CD4-positive, alpha-beta T cell treated with Interleukin-10 for 1 hour (primary cell): ENCODE results near the gene MAPKBP1.

Source experiments
- DNase-seq: peaks from one replicate; pipeline ENCODE4 v3.0.0-alpha.2; 2020

Gene MAPKBP1

DNA sequence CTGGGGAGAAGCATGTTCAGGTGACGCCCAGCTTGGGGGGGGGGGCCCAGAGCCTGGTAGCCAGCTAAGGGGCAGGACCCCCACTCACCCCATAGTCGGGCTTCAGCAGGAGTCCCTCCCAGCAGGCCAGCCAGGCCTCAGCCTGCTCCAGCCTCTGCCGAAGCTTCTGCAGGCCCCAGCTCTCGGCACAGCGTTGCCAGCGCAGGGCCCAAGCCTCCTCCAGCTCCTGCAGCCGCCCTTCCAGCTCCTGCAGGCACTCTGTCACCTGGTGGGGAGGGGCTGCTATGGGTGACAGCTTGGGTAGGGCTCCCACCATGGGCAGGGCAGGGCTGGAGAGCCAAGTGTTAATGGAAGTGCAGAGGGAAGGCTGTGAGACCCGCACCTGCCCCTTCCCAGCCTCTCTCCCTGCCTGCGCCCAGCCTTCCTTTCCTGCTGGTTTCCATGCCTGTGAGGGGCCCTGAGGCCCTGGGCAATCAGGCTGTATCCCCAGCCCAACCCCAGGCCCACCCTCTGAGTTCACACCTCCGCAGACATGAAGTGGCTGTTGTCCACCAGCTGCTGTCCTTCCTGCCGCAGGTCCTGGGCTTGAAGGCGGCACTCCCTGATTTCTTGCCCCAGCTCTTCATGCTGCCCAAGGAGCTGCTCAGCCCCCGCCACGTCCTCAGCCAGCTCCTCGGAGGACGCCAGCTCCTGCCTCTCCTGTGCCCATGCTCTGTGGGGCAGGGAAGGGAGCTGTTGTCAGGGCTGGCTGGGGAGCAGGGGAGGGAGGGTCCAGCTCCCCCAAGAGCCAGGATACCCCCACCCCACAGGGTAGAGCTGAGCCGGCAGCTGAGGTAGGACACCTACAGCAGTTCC, 78.7 kb downstream of the MAPKBP1 start:
- no peak for DNase-seq

DNA sequence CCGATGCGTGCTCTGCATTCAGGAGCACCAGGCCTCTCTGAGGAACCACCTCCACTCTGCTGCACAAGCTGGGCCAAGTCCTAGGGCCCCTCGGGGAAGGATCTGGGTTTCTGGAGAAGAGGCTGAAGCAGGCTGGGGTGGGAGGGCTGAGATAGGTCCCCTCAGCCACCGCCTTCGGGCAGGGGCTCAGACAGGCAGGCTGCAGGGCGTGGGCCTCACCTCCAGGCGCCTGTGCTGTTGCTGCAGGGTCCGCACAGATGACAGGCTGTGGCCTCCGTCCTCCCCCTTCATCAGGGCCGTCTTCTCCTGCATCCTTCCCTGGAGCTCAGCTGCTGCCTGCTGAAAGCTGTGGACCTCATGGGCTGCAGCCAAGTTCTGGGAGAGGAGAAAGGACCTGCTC, 79.5 kb downstream of the MAPKBP1 start:
- no peak for DNase-seq

DNA sequence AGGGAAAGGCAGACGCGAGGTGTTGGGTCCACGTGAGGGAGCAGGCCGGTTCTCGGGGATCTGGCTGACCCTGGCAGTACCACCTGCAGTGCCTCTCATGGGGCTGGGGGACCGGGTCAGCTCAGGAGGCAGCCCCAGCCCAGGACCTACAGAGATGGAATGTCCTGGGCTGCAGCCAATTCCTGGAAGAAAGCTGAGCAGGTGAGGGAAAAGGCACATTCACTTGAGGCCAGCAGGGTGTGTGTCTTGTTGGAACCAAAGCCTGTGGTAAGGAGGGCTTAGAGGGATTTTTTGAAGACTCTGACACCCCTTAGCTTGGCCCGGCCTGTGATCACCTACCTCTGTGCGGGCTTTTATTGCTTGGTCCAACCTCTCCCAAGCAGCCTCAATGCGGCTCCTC, 80.2 kb downstream of the MAPKBP1 start:
- no peak for DNase-seq

DNA sequence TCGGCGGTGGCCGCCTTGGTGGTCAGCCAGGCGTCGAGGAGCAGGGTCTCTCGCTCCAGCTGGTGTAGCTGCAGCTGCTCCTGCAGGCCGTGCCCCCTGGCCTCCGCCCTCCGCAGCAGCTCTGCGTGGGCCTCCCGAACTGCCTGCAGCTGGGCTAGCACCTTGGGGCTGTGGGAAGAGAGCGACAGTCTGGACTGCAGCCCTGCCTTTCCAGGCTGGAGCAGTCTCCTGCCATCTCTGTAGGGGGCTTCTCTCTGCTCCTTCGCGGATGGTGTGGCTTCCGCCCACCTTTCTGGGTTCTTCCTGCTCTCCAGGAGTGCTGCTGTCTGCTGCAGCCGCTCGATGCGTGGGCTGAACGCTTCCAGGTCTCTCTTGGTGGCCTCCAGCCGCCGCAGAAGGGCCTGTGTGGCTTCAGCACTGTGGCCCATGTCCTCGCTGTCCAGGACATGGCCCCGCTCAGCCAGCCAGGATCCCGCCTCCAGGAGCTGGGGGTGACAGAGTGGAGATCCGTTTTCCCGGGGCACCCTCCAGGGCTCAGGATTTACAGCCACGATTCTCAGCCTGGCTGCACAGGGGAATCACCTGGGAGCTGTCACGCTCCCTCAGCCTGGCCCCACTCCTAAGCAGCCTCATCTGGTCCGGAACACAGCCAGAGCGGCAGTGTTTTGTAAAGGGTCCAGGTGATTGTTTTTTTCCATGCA, 81.1 kb downstream of the MAPKBP1 start:
- no peak for DNase-seq

DNA sequence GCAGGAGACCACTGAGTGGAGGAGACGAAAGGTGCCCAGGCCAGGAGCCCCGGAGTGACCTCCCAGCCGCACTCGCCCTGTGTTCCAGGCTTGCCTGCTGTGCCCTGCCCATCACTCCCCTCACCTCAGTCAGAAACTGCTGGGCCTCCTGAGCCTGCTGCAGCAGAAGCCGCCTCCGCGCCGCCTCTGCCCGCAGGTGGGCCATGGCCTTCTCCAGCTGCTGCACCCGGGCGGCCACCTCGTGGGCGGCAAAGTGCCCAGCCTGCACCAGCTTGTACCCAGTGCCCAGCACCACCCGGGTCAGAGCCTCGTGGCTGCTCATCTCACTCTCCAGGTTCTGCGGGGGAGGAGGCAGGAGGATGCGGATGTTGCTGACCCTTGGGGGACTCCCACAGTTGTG, 82.0 kb downstream of the MAPKBP1 start:
- no peak for DNase-seq

DNA sequence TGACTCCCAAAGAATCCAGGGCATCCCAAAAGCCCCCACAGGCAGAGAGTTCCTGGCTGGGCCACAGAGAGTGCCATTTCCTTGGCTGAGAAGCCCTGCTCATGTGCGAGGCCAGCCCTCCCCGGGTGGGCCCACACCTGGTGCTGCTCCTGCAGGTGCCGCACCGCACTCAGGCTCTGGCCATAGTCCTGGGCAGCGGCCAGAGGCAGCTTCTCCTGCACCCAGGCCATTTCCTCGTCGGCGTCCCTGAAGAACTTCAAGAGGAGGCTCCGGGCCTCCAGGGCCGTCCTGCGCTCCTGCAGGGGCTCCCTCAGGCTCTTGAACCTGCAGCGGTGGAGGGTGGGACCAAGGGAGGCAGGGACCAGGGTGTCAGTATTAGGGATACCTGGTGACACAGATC, 82.4 kb downstream of the MAPKBP1 start:
- DNase-seq = no peak

DNA sequence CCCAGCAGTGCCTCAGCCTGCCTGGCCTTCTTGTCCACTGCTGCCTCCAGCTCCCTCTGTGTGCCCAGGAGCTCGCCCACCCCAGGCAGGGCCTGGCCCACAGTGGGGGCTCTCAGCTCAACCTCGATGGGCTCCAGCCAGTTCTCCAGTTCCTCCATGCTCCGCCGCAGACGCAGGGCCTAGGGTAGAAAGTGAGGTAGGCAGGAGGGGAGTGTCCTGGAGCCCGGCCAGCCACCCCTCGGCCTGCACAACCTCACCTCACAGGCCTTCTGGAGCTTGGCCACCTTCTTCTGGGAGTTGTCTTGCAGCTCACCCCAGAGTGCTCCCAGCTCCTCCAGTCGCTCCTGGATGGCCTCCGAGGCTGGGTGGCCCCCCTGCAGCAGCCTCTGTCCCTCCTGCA, 83.0 kb downstream of the MAPKBP1 start:
- DNase-seq = no peak

DNA sequence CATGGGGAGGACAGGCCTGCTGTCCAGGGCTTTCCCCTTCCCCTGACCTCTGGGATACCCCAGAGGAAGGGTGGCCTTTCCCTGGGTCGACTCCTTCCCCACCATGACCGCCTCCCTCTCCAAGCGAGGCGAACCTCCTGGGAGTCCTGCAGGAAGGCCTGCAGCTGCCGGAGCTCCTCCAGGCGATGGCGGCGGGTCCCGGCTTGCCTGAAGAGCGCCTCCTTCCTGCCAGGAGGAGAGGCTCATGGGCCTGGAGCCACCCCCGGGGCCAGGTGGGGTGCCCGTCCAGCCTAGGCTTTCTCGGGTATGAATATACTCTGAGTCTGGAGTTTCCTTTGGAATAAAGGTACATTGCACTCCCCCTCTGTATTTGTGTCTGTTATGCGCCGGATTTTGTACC, 84.5 kb downstream of the MAPKBP1 start:
- no peak for DNase-seq

DNA sequence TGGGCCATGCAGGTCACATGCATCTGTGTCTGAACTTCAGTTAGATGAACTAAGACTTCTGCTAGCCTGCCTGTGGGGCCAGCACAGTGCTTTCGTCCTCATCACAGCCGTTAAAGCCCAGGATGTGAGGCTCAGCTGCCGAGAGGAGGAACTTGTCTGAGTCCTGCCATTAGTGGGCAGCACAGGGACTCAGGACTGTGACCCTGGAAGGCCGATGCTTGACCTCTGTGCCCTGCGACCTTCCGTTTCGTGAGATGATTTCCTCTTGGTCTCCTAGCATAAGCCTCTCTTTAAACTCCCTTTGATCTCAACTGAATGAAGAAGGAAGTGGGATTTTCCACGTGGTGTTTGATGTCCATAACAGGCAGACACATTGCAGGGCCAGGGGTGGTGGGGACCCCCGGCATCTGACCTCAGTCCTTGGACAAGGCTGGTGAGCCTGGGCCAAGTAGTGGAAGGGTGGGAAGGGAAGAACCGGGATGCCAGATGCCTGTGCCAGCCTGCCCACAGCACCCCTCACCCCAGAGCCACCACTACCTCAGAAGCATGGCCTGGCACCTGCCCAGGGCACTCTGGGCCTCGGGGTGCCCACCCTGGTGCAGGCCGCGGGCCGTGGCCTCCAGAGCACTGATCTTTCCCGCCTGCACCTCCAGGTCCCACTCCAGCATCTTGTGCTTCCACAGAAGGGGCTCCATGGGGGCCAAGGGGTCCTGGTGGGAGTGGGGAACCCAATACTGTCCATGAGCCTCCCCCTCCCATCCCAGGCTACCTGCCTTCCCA, 86.0 kb downstream of the MAPKBP1 start:
- DNase-seq = no peak

DNA sequence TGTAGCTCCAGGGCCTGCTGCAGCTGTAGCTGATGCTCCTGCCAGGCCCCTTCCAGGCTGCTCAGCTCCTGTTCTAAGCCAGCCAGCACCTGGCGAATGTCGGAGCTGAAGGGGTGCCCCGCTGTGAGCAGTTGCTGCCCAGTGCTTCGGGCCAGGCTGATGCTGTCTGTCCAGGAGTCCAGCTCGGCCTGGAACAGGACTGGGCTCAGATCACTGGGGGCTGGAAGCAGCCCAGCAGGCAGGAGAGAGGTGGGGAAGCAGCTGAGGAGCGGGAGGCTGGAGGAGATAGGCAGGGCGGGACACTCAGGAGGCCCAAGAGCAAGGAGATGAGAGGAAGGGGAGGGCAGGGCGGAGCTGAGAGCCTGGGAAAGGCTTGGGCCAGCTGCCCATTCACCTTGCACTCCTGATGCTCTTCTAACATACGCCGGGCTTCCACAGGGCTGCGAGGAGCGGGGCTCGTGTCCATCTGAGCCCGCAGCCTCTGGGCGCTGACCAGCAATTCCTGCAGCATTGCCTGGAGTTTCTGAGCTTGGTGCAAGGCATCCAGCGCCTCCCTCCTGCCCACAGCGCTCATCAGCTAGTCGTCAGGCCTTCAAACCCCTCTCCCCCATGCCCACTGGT, 87.6 kb downstream of the MAPKBP1 start:
- no peak for DNase-seq

DNA sequence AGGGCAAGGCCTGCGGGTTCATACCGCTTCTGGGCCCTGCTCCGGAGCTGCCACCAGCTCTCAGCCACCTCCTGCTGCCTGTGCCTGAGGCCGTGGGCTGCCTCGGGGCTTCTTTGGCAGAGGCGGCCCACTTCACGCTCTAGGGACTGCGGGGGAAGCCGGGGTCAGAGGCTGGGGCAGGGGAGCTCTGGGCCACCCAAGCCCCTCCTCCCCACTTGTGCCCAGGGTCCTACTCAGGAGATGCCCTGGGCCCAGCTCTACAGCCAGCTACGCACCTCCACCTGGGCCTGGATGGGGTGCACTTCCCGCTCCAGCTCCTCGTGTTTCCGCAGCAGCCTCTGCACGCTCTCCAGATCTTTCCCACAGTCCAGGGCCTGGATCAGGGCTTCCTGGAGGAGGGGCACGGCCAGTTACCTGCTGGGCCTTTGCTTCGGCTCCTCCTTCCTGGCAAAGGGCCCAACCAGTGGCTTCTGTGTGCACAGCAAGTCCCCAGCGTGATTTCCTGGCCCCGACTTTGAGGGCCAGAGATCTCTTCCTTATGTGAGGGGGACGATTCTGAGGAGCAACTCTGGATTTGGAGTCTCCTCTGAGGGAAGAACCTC, 88.3 kb downstream of the MAPKBP1 start:
- no peak for DNase-seq

DNA sequence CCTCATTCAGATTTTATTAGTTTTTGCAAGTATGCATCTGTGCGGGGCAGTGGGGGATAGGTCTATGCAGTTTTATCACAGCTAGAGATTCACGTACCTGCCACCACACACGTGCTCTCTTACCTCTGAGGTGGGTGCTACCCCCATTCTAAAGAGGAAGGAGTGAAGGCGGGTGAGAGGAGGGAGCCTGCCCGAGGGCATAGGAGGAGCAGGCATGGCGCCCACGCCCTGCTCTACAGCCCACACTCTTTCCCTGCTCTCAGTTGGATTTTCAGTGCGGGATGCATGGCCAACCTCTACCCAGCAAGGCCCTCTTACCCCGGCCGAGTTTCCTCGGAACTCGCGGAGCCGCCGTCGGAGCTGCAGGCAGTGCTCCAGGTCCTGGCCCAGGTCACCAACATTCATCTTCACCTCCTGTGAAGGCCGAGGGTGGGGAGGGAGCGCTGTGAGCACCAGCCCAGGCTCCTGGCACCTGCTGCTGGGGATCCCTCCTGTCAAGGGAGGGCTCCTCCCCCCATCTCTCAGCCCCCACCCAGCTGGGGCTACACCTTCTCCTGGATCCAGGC, 91.3 kb downstream of the MAPKBP1 start:
- no peak for DNase-seq

DNA sequence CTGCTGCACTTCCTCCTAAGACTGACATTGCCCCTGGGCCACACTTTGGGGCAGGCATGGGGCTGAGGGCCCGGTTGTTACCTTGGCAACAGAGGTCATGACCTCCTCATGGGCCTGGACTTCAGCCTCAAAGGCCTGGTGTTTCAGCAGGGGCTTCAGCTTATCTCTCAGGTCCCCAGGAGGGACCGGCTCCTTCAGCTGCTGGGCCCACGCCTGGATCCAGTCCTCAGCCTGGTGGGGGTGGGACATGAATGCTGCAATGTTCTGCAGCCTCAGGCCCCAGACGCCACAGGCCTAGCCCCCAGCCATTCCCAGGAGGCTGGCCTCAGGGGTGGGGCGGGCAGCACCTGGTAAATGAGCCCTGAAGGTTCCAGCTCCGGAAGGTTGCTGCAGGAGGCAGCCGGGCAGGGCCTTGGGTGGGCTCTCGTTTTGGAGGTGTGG, 92.0 kb downstream of the MAPKBP1 start:
- no peak for DNase-seq

DNA sequence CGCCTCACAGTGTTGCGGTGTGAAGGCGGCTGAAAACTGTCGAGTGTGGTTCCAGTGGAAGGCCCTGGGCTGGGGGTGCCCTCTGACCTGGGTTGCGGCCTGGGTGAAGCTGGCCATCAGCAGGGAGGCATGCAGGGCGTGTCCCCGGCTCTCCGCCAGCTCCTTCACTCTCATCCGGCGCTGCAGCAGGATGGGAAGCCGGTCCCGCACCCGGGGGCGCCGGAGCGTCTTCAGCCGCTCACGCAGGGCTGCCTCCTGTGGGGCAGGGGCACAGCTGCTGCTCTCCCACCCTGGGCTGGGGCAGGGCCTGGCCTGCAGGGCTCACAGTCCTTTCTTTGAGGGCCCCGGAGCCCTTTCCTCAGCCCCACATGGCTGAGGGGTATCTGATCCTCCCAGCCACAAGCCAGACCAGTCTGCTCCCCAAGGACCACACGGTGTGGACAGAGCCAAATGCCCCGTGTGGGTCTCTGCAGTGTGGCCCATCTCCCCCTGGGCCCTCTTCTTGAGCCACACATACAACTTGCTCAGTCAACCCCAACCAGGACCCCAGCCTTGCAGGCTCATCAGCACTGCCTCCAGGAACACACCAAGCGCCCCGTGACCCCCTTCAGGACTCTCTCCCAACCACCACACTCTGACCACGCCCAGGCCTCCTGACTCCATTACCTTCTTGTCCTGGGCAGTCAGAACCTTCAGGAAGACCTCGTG, 92.7 kb downstream of the MAPKBP1 start:
- DNase-seq = no peak

DNA sequence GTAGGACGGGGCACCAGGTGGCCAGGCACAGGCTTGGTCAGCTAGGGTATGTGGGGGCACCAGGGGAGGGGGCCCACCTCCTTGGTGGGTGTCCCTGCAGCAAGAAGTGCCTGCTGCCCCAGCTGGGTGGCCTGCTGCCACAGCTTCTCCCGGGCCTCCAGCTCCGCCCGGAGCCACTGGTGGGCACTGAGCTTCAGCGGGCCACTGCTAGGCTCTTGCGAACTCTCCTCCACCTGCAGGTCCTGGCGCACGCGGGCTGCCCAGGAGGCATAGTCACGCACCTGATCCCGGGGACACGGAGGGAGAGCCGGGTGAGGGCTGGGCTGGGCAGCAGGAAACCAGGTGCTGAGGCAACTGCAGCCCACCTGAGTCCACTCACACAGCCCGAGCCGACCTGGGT, 94.0 kb downstream of the MAPKBP1 start:
- no peak for DNase-seq

DNA sequence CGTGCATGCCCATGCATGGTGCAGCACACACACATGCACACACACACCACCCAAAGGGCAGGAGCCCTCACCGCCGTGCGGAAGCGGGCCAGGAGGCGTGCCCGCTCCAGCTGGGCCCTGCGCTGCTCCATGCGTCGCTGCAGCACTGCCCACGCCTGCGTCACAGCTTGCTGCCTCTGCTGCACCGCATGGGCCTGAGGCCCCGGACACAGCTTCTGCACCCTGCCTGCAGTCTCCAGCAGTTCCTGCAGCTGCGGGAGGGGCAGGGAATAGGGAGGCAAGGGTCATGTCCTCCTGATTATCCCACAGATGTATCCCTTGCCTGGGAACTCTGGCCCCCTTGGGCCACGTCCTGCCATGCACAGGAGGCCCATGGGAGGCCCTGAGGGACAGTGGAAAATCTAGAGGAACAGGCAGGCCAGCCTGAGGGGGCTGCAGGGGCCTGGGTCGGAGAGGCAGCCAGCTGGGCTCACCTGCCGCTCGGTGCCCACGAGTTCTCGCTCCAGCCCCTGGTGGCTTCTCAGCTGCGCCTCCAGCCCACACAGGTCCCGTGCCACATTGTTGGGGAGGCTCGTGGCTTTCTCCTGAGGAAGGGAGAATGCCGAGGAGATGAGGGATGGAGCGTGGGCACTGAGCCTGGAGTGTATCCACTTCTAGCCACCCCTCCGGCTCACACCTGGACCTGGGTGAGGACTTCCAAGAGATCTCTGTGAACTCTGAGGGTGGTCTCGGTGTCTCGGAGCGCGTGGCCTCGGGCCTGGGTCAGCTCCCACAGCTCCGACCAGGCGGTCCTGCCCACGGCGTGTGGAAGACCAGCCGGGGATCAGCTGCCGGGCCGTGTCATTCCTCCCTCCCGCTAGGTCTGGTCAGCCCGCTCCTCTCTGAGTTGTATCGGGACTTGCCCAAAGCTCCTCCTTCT, 95.7 kb downstream of the MAPKBP1 start:
- DNase-seq = no peak

DNA sequence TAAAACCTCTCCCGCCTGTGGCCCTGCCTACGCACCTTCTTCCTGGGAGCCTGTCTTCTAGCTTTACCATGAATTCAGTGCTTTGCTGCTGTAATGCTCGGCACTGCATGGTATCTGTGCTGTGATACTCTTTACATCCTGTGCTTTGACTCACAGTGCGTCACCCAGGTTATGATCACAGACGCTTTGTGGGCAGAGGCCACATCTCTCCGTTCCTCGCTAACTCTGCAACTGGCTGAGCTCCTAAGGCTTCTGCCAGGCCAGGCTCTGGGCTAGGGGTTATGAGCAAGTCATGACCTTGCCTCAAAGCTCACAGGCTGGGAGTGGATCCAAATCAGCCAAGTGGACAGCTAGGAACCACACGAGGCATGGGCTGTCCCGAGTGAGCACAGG, 96.4 kb downstream of the MAPKBP1 start:
- peak; percentile 58 for DNase-seq

DNA sequence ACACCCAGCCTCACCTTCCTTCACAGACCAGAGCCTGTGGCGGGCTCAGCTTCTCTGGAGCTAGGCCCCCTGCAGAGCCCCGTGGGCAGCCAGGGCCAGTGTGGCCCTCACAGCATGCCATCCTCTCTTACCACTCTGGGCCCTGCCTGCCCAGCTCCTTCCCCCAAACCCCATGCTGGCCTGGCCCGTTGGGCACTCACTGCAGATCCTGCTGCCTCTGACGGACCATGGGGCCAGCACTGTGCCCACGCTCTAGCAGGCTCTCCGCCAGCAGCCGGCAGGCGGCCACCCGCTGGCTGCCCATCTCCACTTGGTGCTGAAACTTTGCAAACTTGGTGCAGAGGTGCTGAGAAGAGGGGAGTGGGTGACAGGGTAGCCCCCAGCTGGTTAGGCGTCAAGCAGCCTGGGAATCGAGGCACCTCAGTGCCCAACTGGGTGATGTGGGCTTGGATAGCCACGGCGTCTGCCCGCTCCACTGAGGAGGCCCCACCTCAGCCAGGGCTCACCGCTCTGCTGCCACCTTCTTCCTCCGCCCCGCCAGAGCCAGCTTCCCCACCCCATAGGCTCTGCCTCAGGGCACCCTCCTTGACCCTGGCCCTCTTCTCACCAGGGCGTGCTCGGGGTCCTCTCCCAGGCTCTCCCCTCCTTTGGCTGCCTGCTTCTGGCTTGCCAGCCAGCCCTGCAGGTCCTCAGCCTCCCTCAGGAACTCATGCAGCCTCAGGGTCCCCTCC, 97.1 kb downstream of the MAPKBP1 start:
- DNase-seq = no peak

DNA sequence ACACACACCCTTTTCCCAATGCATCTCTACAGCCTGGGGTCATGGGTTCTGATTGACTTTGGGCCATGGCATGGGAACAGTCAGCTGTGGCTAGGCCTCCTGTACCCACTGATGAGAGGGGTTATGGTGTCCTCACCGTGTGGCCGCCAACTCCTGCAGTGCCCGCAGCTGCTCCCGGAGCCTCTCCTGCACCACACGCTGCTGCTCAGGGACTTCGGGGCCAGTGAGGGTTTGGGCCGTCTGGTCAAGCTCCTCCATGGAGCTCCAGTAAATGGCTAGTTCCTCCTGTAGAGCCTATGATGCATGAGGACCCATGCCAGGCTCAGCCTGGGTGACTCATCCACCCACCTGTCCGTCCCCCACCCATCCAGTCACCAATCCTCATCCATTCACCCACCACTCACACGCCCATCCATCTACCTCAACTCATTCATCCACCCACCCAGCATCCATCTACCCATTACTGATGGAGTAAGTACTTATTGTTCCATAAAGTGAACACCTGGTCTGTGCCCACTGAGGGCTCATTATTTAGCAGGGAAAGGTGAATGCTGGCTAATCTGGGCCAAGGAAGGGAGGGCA, 98.0 kb downstream of the MAPKBP1 start:
- no peak for DNase-seq

DNA sequence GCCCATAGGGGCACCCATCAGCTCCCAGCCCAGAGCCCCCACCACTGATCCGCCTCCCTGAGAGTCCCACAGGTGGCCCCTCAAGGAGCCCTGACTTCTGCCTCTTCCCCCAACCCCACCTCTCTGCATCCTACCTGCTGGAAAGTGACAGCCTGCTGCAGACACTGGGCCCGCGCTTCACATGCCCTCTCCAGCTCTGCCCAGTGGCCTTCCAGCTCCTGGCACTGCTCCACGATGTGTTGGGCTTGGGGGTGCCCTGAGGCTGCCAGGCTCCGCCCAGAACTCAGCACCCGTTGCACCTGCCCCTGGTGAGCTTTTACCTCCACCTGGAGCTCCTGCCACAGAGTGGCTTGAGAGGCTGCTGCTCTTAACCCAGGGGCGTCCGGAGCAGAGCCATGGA, 99.4 kb downstream of the MAPKBP1 start:
- DNase-seq = no peak
